Lower leg skin (tissue), 4 donors: ENCODE results near the gene LETM1. TPM values are rescaled to one million over a fixed set of nuclear protein-coding genes. Genes with fewer than 3 reads are reported as not detected.
A peak's percentile ranks its signal among the peaks of the same experiment; 100 is the strongest.

ENCODE experiments used
- DNase-seq, 2 donors: peaks; one replicate each; pipeline ENCODE4 v3.0.0-alpha.2; 2019; ENCODE audit warnings: low spot score in 2 of 2
- H3K4me3 ChIP-seq: fragments of 200-600 bp; sonication (generic); 2 replicates; pipeline ENCODE4 v1.5.1; 2017; ENCODE audit warnings: mild to moderate bottlenecking, low read depth; ENCODE audit not compliant: poor library complexity, severe bottlenecking
- POLR2A ChIP-seq, 2 donors: fragments of 450-650 bp; IDR thresholded peaks; one replicate each; pipeline ENCODE4 v1.6.1; 2016 to 2017; ENCODE audit warnings: antibody characterized with exemption in 2 of 2, mild to moderate bottlenecking in 1 of 2, moderate library complexity in 1 of 2
- WGBS, 2 donors: methylation state at CpG; one replicate each; pipeline ENCODE4 v1.1.5; 2018; 5-methylcytosine and 5-hydroxymethylcytosine counted together
- intact Hi-C: fragments of 100-400 bp; cut with DNase I; formaldehyde crosslinking; loops from one replicate; pipeline ENCODE4 v1.15.0; 2023; ENCODE audit warnings: low total_unique reads
- total RNA-seq, 4 donors: library from RNA; depleted of rRNA; stranded (reverse); fragments of >200 nt; gene quantifications; one replicate each; pipeline ENCODE4 v1.1.0, GENCODE V29; 2016
- TF ChIP-seq, protein P1 (sequence below), 3 donors: fragments of 450-650 bp; IDR thresholded peaks; one replicate each; pipeline ENCODE4 v1.5.1; 2016; ENCODE audit warnings: antibody characterized with exemption in 3 of 3, mild to moderate bottlenecking in 3 of 3, moderate library complexity in 2 of 3

Gene LETM1
- total RNA-seq, 4 donors from 2014 or later = 27.2 to 49.9 (median 39.0) TPM

DNA sequence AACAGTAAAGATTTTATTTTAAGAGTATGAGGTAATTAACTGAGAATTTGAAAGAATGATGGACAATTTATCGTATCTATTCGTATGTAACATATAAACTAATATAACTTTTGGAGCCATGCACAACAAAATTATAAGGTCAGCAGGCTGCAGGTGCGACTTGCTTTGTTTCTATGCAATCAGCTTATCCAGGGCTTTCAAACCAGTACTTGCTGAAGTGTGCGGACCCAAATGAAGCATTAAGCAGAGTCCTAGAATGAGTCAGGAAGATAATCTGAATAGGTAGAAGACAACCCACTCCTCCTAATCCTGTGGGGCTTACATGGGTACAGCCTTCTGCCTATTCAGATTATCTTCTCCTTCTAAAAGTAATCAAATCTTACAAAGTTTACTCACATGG, 17.3 kb upstream of the LETM1 start:
- DNase-seq = no peak
- intact Hi-C loops = loop anchor here (5.0 kb wide), 1 partner anchor 879 kb away; no protein-coding TSS in a partner anchor
- TF ChIP-seq, protein P1, sequence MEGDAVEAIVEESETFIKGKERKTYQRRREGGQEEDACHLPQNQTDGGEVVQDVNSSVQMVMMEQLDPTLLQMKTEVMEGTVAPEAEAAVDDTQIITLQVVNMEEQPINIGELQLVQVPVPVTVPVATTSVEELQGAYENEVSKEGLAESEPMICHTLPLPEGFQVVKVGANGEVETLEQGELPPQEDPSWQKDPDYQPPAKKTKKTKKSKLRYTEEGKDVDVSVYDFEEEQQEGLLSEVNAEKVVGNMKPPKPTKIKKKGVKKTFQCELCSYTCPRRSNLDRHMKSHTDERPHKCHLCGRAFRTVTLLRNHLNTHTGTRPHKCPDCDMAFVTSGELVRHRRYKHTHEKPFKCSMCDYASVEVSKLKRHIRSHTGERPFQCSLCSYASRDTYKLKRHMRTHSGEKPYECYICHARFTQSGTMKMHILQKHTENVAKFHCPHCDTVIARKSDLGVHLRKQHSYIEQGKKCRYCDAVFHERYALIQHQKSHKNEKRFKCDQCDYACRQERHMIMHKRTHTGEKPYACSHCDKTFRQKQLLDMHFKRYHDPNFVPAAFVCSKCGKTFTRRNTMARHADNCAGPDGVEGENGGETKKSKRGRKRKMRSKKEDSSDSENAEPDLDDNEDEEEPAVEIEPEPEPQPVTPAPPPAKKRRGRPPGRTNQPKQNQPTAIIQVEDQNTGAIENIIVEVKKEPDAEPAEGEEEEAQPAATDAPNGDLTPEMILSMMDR (IDR thresholded peaks at IDR 0.05) = no peak
- no peak for TF ChIP-seq POLR2A (IDR thresholded peaks at IDR 0.05)
- WGBS, 2 donors = 77 to 87% methylated on average over 4 of the region's 4 CpGs
- no peak overlapping the region for H3K4me3 ChIP-seq

DNA sequence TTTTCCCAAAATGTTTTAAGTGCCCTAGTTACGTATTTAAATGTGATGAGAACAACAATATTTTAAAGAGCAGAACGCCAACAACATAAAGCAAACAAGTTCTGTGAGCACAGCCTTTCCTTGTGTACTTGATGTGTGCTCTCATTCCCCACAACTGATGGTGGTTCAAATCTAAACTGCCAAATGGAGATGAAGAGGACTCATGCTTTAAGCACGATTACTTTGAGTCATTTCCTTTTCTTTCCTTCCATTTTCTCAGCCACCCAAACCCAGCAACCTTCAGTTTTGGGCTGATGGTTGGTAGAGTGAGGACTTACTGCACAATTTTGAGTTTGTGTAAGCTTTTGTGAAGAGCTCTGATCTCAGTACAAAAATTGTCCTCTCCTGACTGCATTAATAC, 16.9 kb upstream of the LETM1 start:
- intact Hi-C loops = loop anchor here (5.0 kb wide), 1 partner anchor 879 kb away; no protein-coding TSS in a partner anchor
- 40 to 47% methylated on average over 3 of the region's 3 CpGs for WGBS, 2 donors
- no peak overlapping the region for H3K4me3 ChIP-seq
- TF ChIP-seq, protein P1 (IDR thresholded peaks at IDR 0.05) = no peak
- TF ChIP-seq POLR2A (IDR thresholded peaks at IDR 0.05) = no peak
- no peak for DNase-seq

DNA sequence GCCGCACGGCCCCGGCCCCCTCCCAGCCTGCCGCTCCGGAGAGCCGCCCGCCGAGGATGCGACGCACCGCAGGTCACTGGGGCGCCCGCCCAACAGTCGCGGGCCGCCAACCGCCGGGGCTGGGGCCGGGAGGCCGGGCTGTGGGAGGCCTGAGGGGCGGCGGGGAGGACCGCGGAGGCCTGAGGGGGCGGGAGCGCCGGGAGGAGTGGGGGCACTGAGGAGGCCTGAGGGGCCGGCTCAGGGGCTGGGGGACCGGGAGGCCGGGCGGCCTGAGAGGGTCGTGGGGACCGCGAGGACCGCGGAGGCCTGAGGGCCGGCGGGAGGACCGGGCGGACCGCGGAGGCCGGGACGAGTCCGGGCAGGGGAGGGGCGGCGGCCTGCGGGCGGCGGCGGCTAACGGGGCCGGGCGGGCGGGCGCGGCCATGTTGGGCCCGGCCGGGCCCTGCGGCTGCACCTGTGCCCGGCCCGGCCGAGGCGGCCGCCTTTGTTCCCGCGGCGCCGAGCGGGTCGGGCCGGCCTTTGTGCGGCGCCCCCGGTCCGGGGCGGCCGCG, 15.6 kb upstream of the LETM1 start:
- intact Hi-C loops = loop anchor here (5.0 kb wide), 1 partner anchor 881 kb away; no protein-coding TSS in a partner anchor
- 0% methylated on average over 10 to 24 of the region's 79 CpGs for WGBS, 2 donors

DNA sequence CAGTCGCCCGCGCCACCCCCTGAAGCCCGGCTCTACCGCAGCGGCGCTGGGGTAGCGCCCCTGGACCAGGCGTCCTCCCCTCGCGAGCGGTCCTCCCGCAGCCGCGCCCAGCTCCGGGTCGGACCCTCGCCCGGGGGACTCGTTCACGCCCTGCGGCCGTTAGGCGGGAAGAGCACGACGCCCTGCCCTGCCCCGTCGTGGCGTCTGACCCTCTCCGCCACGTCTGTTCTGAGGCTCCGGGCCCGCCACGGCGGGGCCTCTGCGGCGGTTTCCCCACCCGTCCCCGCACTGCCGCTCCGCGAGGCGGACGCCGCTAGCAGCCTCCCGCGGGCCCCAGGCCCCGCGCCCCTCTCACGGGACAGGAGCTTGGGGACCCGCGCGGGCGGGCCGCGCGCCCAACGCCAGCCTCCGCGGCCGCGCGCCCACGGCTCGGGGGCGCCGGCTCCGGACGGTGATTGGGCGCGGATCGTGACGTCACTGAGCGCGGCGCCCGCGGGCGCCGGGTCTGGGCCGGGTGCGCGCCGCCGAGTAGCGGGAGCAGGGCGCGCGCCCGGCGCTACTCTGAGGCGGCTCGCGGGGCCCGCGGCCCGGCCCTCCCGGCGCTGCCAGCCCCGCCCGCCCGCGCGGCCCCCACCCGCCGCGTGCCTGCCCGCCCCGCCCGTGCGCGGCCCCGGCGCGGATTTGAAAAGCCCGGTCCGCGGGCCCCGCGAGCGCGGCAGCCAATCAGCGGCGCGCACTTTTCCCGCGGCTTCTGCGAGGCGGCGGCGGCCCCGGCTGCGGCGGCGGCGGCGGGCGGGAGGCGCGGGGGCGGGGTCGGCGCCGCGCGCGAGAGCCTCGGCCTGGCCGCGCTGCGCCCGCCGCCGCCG, 14.9 kb upstream of the LETM1 start, which contains the start of gene NSD2:
NSD2 (plus strand) TSS at position 816 of the 866 bp plus-strand sequence. CDS start 29,262 bp downstream, outside the sequence.
- intact Hi-C loops = loop anchor here (5.0 kb wide), 1 partner anchor 881 kb away; no protein-coding TSS in a partner anchor
- peak; percentile 71 to 97 for DNase-seq
- 0 to 2% methylated on average over 20 to 35 of the region's 155 CpGs for WGBS, 2 donors
- H3K4me3 ChIP-seq = peak within 1 kb of the TSS; percentile 99
- no peak for TF ChIP-seq POLR2A (IDR thresholded peaks at IDR 0.05)
- TF ChIP-seq, protein P1 (IDR thresholded peaks at IDR 0.05) = no peak

More for the DNA sequence above, 15.6 kb upstream of the LETM1 start:
- TF ChIP-seq POLR2A (IDR thresholded peaks at IDR 0.05) = no peak
- TF ChIP-seq, protein P1 (IDR thresholded peaks at IDR 0.05) = no peak
- DNase-seq = no peak
- H3K4me3 ChIP-seq = peak overlapping the region; percentile 99

DNA sequence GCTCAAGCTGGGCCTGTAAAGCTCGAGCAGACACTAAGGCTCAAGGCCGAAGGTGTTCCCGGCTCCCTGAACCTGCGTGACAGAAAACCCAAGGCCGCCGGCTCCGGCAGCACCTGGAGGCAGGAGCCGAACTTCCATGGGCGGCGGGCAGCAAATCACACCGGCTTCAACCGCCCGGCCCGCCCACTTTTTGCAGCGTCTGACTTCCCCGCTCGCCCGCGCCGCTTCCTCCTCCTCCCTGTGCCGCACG, 14.3 kb upstream of the LETM1 start:
- H3K4me3 ChIP-seq = peak overlapping the region; percentile 57
- DNase-seq = peak; percentile 73 to 98
- no peak for TF ChIP-seq POLR2A (IDR thresholded peaks at IDR 0.05)
- TF ChIP-seq, protein P1 (IDR thresholded peaks at IDR 0.05) = no peak
- intact Hi-C loops = loop anchor here (5.0 kb wide), 1 partner anchor 882 kb away; no protein-coding TSS in a partner anchor
- 0% methylated on average over 17 to 21 of the region's 22 CpGs for WGBS, 2 donors
